GM10266 (cell line): ENCODE results near the gene TMEM168.

Source experiments
- DNase-seq: peaks from one replicate; pipeline ENCODE4 v3.0.0; 2012; ENCODE audit errors: extremely low spot score
- CTCF ChIP-seq: IDR thresholded peaks from 2 replicates; pipeline ENCODE4 v1.5.1; 2012; ENCODE audit warnings: mild to moderate bottlenecking, low read depth; ENCODE audit not compliant: control insufficient read depth, insufficient read depth; ENCODE audit errors: missing control alignments

TMEM168 gene

DNA sequence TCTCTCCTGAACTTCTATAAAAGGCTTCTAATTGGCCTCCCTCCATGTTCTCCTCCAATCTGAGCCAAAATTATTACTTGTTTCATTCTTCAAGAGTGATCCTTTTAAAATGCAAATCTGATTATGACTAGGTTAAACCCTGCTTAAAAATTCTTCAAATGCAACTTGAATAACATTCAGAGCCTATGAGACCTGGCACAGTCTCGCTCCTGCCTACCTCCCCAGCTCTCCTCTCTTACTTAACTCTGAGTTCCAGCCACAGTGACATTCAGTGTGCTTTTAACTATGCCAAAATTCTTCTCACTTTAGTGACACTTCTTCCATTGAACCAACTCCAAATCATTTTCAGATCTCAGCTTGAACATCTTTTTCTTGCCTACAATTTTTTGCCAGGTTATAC lies 68.8 kb downstream of the TMEM168 start:
- no peak for DNase-seq
- no peak for TF ChIP-seq CTCF

GRCh38 chr7:112715525-112715924 lies 74.7 kb downstream of the TMEM168 start:
- DNase-seq, result no peak
- no peak for TF ChIP-seq CTCF

DNA sequence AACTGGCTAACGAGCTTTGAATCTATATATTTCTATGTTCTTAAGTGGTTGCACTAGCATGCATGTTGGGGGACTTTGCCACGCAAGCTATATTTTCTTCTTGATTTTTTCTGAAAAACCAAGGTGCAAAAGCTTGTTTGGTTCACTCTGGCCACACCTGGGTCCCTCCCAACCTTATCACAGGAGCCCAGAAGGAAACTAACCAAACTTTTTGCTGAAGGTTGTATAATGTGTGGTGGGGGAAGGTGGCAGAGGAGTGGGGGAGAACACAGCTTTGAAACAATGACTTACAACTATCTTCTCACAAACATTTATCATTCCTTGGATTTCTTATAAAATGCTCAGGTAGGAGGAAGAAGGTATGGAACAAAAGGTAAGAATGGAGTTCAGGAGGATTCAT lies 75.3 kb downstream of the TMEM168 start:
- TF ChIP-seq CTCF, result no peak

More for the DNA sequence above, 75.3 kb downstream of the TMEM168 start:
- no peak for DNase-seq
